Esophagus muscularis mucosa (tissue), 4 donors: ENCODE data around the gene FAM240A.

Source experiments
- CTCF ChIP-seq, 3 experiments: fragments of 200-600 bp in 2 of 3; fragments of 450-650 bp in 1 of 3; sonication (generic) in 2 of 3; IDR thresholded peaks; one replicate each; pipeline ENCODE4 v1.5.1; 2017 to 2019; ENCODE audit warnings: antibody characterized with exemption in 3 of 3, mild to moderate bottlenecking in 2 of 3, moderate library complexity in 1 of 3
- EP300 ChIP-seq: sonication (generic); formaldehyde crosslinking; IDR thresholded peaks from one replicate; pipeline ENCODE4 v1.6.1; 2017; ENCODE audit warnings: antibody characterized with exemption
- POLR2A ChIP-seq: fragments of 450-650 bp; IDR thresholded peaks from one replicate; pipeline ENCODE4 v1.6.1; 2017; ENCODE audit warnings: antibody characterized with exemption, moderate library complexity, mild to moderate bottlenecking, low read depth
- POLR2AphosphoS5 ChIP-seq, 2 donors: sonication (generic); formaldehyde crosslinking; IDR thresholded peaks; one replicate each; pipeline ENCODE4 v1.6.1; 2017; ENCODE audit warnings: antibody characterized with exemption in 2 of 2

GRCh38 chr3:46639221-46639620 lies 26.9 kb downstream of the FAM240A start:
- TF ChIP-seq CTCF (IDR thresholded peaks at IDR 0.05), result no peak
- no peak for TF ChIP-seq POLR2A
- no peak for TF ChIP-seq POLR2AphosphoS5 (IDR thresholded peaks at IDR 0.05)
- TF ChIP-seq EP300, result no peak
